ENCODE data around the gene SEMA4D.

Gene SEMA4D

DNA sequence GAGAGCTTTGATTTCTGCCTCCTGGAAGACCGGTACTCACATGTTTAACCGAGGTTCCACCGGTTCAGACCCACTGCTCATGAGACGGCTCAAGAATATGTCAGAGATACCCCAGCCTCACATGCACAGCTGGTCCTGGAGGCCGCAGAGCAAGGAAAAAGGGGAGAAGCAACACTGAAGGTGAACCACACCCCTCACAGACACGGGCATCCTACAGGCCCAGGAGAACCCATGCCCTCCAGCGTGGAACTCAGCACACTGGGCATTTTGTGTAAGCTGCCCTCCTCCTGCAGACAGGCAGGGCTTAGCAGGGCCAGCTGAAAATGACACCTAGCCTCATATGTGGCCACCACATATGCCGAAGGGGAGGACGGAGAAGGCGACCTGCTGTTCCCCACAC lies 37.4 kb downstream of the SEMA4D start:
- FAIRE-seq (no peak), DNase-seq (ENCODE audit: insufficient read length, low spot score) (no peak)
- TF ChIP-seq, protein P1, sequence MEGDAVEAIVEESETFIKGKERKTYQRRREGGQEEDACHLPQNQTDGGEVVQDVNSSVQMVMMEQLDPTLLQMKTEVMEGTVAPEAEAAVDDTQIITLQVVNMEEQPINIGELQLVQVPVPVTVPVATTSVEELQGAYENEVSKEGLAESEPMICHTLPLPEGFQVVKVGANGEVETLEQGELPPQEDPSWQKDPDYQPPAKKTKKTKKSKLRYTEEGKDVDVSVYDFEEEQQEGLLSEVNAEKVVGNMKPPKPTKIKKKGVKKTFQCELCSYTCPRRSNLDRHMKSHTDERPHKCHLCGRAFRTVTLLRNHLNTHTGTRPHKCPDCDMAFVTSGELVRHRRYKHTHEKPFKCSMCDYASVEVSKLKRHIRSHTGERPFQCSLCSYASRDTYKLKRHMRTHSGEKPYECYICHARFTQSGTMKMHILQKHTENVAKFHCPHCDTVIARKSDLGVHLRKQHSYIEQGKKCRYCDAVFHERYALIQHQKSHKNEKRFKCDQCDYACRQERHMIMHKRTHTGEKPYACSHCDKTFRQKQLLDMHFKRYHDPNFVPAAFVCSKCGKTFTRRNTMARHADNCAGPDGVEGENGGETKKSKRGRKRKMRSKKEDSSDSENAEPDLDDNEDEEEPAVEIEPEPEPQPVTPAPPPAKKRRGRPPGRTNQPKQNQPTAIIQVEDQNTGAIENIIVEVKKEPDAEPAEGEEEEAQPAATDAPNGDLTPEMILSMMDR (IDR thresholded peaks at IDR 0.05; ENCODE audit: insufficient read depth, missing control alignments) = no peak

DNA sequence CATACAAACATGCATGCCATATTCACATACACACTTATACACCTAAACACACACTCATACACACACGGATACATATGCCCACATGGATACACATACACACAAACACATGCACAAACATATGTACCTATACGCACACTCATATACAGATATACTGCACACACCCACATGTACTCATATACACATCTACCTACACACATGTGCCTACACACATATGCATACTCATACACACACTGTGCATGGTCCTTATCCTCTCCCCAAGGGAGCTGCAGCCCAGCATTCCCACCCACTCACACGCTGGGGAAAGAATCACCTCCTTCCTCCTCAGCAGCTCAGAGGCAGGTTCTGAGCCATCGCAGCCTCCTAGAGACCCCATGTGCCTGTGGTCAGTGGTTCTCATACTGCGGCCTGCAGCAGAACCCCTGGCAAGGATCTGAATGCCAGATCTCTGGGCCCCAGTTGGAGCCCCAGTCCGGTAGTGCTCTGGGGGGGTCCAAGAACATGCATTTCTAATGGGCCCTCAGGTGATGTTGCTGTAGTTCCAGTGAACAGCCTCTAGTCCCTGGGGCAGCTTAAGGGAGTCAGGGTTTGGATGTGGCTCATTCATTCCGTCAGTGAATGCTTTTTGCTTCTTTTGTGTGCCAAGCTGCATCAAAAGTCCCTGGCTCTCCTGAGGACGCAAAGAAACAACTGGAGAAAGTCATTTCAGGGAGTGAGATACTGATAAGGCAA lies 39.0 kb downstream of the SEMA4D start:
- DNase-seq (ENCODE audit: insufficient read length, low spot score) = no peak
- TF ChIP-seq, protein P1 (IDR thresholded peaks at IDR 0.05; ENCODE audit: insufficient read depth, missing control alignments) = no peak
- FAIRE-seq = no peak

DNA sequence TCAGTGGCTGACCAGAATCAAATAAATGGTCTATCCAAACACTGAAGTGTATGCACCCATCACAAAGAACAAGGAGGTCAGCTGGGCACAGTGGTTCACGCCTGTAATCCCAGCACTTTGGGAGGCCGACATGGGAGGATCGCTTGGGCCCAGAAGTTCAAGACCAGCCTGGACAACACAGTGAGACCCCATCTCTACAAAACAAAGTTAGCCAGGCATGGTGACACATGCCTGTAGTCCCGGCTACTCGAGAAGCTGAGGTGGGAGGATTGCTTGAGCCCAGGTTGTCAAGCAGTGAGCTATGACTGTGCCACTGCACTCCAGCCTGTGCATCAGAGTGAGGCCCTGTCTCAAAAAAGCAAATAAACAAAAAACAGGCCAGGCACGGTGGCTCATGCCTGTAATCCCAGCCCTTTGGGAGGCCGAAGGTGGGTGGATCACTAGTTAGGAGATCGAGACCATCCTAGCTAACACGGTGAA lies 40.5 kb downstream of the SEMA4D start:
- no peak for DNase-seq (ENCODE audit: insufficient read length, low spot score)
- TF ChIP-seq, protein P1 (IDR thresholded peaks at IDR 0.05; ENCODE audit: insufficient read depth, missing control alignments) = no peak
- no peak for FAIRE-seq

DNA sequence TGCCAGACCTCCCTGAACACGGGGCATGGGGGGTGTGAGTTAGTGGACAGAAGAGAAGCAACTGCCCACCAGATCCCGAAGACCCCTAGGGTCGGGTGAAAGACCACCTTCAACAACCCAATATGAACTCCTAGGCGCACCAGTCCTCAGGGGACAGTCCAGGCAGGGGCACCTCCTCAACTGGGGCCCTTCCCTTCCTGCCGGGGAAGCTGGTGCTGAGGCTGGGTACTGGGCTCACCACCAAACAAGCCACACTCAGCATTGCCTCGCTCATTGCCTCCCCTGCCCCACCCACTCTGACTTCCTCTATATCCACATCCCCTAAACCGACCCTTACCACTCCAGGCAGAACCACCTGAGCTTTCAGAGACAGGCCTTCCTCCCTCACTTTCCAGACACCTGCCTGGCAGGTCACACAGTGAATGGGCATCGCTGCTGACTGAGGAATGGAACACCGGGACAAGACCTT lies 42.5 kb downstream of the SEMA4D start:
- TF ChIP-seq, protein P1 (IDR thresholded peaks at IDR 0.05; ENCODE audit: insufficient read depth, missing control alignments) = no peak
- DNase-seq (ENCODE audit: insufficient read length, low spot score) = no peak
- FAIRE-seq = no peak

DNA sequence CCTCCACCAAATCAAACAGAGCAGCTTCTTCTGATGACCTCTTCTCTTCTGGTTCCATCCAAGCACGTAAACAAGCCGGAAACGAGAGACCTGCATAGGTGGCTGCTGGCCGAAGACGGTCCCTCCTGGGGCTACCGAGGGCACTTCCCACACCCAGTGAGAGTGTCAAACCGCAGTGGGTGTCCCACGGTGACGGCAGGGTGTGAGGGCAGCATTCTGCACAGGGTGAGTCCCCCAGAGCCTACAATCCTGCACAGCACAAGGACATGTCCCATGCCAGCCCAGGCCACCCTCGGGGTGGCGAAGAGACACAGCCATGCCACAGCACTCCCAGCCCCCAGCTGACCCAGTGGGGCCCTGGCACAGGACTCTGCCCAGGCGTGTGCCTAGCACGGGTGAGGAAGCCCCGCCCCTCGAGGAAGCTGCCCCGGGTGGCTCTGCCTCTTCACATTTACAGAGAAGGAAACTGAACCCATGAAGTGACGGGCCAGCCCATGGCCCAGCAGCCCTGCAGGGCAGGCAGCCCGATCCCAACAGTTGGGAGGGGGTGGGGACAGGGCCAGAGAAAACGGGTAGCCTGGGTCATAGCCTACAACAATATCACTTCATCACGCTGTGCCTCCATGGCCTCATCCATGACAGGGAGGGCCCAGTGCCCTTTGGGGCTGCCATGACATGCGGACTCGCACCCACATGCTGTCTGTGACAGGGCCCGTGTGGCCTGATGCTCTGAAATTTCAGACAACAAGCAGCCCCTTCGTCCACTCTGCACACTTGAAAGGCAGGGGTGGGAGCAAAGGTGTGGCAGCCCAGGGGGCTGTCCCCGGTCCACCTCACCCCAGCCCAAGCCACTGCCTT lies 43.2 kb downstream of the SEMA4D start:
- no peak for DNase-seq (ENCODE audit: insufficient read length, low spot score)
- FAIRE-seq = no peak
- TF ChIP-seq, protein P1 (IDR thresholded peaks at IDR 0.05; ENCODE audit: insufficient read depth, missing control alignments) = no peak

DNA sequence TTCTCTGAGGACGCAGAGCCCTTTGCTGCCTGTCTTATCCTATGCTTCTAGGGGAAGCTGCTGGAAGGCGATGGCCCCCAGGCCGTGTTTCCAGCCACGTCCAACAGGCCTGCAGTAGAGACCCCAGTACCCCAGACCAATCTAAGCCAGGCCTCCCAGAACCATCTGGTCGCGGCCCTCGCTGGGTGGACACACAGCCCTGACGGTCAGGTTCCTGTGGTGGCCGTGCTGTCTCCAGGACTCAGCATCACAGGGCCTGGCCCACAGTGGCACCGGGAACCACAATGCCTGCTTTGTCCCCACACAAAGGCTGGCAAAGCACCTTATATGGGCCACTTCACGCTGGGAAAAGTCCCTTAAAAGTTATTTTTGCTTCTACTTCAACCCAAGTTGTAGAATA lies 44.5 kb downstream of the SEMA4D start:
- TF ChIP-seq, protein P1 (IDR thresholded peaks at IDR 0.05; ENCODE audit: insufficient read depth, missing control alignments) = no peak
- DNase-seq (ENCODE audit: insufficient read length, low spot score) (no peak), FAIRE-seq (no peak)

Data from D721Med (cell line).